ENCODE data around the gene ESRRG. TPM values are rescaled to one million over a fixed set of nuclear protein-coding genes. Genes with fewer than 3 reads are reported as not detected.

The ESRRG gene
- total and polyA plus RNA-seq, 2 of the 8 experiments (the other 6 are each of a cell fraction or from before 2014, with no cell fraction given) = 0.59 to 1.4 TPM

DNA sequence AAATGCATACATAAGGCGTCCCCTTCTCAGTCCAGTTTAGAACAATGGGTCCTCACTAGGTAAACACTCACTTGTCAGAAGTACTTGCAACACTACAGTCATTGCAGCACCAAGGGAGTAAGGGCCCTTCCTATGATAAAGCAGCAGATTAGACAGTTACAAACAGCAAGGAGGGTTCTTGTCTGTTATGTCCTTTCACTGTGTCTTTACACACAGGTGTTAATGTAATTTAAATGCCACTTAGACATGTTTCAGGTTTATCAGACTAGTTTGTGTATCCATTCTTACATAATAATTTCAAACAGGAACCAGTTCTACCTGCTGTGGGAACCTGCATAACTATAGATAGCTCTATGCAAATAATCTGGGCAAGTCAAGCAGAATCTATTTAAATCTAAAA is 194.4 kb downstream of the ESRRG start:
- H3K27me3 ChIP-seq (replicated peaks in 1 of 4; ENCODE audit: control insufficient read depth in 3 of 4, extremely low read depth in 1 of 4, insufficient read depth in 3 of 4, low read length in 3 of 4) = no peaks in the 10 kb centered on the region
- H3K4ac ChIP-seq (replicated peaks; ENCODE audit: insufficient read length, low read depth, low read length) = no peak overlapping the region
- H4K5ac ChIP-seq (ENCODE audit: insufficient read length, low read depth, low read length) = no peak overlapping the region
- H2BK20ac ChIP-seq (ENCODE audit: low read length) = no peak overlapping the region
- FAIRE-seq = peak; percentile 32
- no peak overlapping the region for H2BK12ac ChIP-seq (ENCODE audit: low read depth, low read length)
- H3K9me3 ChIP-seq (ENCODE audit: insufficient read depth in 2 of 2, low read depth in 1 of 2, low read length in 1 of 2) = no peaks in the 10 kb centered on the region
- 47% methylated on average over 1 of the region's 1 CpG; no CpG with 5 or more reads in 1 of the 2 experiments for WGBS, 2 experiments (ENCODE audit: extremely low coverage in 1 of 2, insufficient coverage in 1 of 2, insufficient read length in 1 of 2, insufficient replicate concordance in 2 of 2, low coverage in 1 of 2, low lambda C conversion rate in 2 of 2, missing lambda C conversion rate in 1 of 2)
- DNase-seq (ENCODE audit: low read depth in 1 of 2, low spot score in 2 of 2) = no peak
- H2AK5ac ChIP-seq (ENCODE audit: low read depth, low read length) = no peak overlapping the region
- H3K4me1 ChIP-seq (replicated peaks in 1 of 4; ENCODE audit: control insufficient read depth in 3 of 4, insufficient read depth in 4 of 4, low read length in 3 of 4) = peaks cover 0 to 10% (median 5%) of the 10 kb centered on the region in 4 experiments; a peak in 3 of 7 replicates
- ChIA-PET POLR2A (ENCODE audit: partially characterized antibody) (no interaction called here), CTCF (ENCODE audit: partially characterized antibody) (interaction anchor here (2.3 kb wide), 1 partner anchor 14 kb away, joined by 5 read pairs; no protein-coding TSS in a partner anchor)
- H3K23ac ChIP-seq (ENCODE audit: insufficient read length) = no peak overlapping the region
- no peak overlapping the region for H2BK5ac ChIP-seq (ENCODE audit: low read depth, low read length)
- H3K79me1 ChIP-seq (ENCODE audit: low read depth, low read length) = no peaks in the 10 kb centered on the region
- H2BK15ac ChIP-seq (ENCODE audit: low read length) = no peak overlapping the region
- no peaks in the 10 kb centered on the region for H3K23me2 ChIP-seq (ENCODE audit: low read depth, low read length)
- no peak overlapping the region for H3K9ac ChIP-seq (replicated peaks in 1 of 4; ENCODE audit: extremely low read depth in 1 of 4, low read depth in 3 of 4, low read length in 3 of 4)
- H3K56ac ChIP-seq (replicated peaks; ENCODE audit: insufficient read length, low read depth, low read length) = no peak overlapping the region
- no peak overlapping the region for H3K27ac ChIP-seq (ENCODE audit: low read depth, low read length)
- H3K4me2 ChIP-seq (ENCODE audit: insufficient read depth in 1 of 2, low read depth in 2 of 2, low read length in 2 of 2) = no peak overlapping the region
- H3K14ac ChIP-seq (ENCODE audit: insufficient read length) = no peak overlapping the region
- no peaks in the 10 kb centered on the region for H3K79me2 ChIP-seq (ENCODE audit: control insufficient read depth in 1 of 2, insufficient read depth in 2 of 2, low read length in 2 of 2)
- H3K36me3 ChIP-seq (ENCODE audit: control insufficient read depth in 2 of 4, insufficient read depth in 4 of 4, low read length in 3 of 4) = no peaks in the 10 kb centered on the region
- no peak overlapping the region for H3K18ac ChIP-seq (ENCODE audit: extremely low read depth, low read length)
- H4K8ac ChIP-seq (ENCODE audit: extremely low read depth, insufficient read depth, low read length) = no peak overlapping the region
- no peak overlapping the region for H2BK120ac ChIP-seq (replicated peaks; ENCODE audit: low read depth, low read length)
- no peak overlapping the region for H4K91ac ChIP-seq (replicated peaks; ENCODE audit: insufficient read length, low read length)
- no peaks in the 10 kb centered on the region for H4K20me1 ChIP-seq (replicated peaks in 1 of 2; ENCODE audit: control insufficient read depth in 1 of 2, insufficient read depth in 2 of 2, low read length in 2 of 2)
- no peak overlapping the region for H3K4me3 ChIP-seq (ENCODE audit: extremely low read depth in 1 of 4, insufficient read depth in 2 of 4, low read depth in 3 of 4, low read length in 4 of 4)
- H2AFZ ChIP-seq (ENCODE audit: low read length) = no peak overlapping the region
- TF ChIP-seq CBX8 (IDR thresholded peaks at IDR 0.05; ENCODE audit: borderline replicate concordance, low read depth, low read length) (no peak), TAF7 (optimal IDR thresholded peaks at IDR 0.05; ENCODE audit: borderline replicate concordance, low read depth, low read length) (no peak)

All from H1 (cell line).